ENCODE results near the gene CEP250.

DNA sequence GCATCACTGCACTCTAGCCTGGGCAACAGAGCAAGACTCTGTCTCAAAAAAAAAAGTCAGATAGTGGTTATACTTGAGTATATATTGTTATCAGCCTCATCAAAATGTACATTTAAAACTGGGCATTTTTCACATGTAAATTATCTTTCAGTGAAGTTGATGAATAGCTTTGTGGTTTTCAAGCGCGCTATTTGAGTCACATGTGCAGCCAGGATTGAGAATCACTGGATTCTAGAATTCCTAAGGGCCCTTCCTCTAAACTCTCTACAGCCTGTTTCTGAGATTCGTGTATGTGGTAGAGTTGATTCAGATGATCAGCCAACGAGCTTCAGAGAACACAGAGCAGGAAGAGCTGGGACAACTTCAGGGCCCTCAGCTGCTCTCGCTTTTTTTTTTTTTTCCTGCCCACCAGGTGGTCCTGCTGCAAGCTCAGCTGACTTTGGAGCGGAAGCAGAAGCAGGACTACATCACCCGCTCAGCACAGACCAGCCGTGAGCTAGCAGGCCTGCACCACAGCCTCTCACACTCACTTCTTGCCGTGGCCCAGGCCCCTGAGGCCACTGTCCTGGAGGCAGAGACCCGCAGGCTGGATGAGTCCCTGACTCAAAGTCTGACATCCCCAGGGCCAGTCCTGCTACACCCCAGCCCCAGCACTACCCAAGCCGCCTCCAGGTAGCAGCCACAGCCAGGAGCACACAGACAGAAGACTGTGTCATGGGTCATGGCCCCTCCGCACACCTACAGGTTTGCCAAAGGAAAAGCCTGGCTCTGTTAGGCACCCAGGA is 55.7 kb downstream of the CEP250 start:
- TF ChIP-seq, protein P1, sequence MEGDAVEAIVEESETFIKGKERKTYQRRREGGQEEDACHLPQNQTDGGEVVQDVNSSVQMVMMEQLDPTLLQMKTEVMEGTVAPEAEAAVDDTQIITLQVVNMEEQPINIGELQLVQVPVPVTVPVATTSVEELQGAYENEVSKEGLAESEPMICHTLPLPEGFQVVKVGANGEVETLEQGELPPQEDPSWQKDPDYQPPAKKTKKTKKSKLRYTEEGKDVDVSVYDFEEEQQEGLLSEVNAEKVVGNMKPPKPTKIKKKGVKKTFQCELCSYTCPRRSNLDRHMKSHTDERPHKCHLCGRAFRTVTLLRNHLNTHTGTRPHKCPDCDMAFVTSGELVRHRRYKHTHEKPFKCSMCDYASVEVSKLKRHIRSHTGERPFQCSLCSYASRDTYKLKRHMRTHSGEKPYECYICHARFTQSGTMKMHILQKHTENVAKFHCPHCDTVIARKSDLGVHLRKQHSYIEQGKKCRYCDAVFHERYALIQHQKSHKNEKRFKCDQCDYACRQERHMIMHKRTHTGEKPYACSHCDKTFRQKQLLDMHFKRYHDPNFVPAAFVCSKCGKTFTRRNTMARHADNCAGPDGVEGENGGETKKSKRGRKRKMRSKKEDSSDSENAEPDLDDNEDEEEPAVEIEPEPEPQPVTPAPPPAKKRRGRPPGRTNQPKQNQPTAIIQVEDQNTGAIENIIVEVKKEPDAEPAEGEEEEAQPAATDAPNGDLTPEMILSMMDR (IDR thresholded peaks at IDR 0.05; ENCODE audit: low read depth, low read length, poor library complexity, severe bottlenecking): no peak
- no peak for TF ChIP-seq EZH2phosphoT487 (IDR thresholded peaks at IDR 0.05; ENCODE audit: borderline replicate concordance, low read length)

Data from DOHH2 (cell line).